ENCODE results near the gene EFCAB10. TPM values are rescaled to one million over a fixed set of nuclear protein-coding genes. Genes with fewer than 3 reads are reported as not detected.

The EFCAB10 gene
- total RNA-seq (2014; rRNA removed; shearing (Covaris generic); ENCODE audit: low replicate concordance): 1.4 and 2.3 TPM in 2 replicates

GRCh38 chr7:105581066-105581811 is at the start of gene EFCAB10:
TSS of gene EFCAB10 (minus strand) at chr7:105581493. CDS start at chr7:105581463, 30 bp downstream.
- in situ Hi-C loops (cut with HindIII; ENCODE audit: low pct_unique_long_range_greater_than_20kb, low sequenced_read_pairs): no loop called here
- DNase-seq (ENCODE audit: low read depth): peak; percentile 94

- DNase-seq (ENCODE audit: low read depth): no peak
- in situ Hi-C loops (cut with HindIII; ENCODE audit: low pct_unique_long_range_greater_than_20kb, low sequenced_read_pairs): no loop called here
These were observed 44.7 kb upstream of the EFCAB10 start for GRCh38 chr7:105625986-105626385.

GRCh38 chr7:105623906-105624305 is 42.6 kb upstream of the EFCAB10 start:
- no peak for DNase-seq (ENCODE audit: low read depth)
- in situ Hi-C loops (cut with HindIII; ENCODE audit: low pct_unique_long_range_greater_than_20kb, low sequenced_read_pairs): no loop called here

GRCh38 chr7:105623378-105623777 is 42.1 kb upstream of the EFCAB10 start:
- in situ Hi-C loops (cut with HindIII; ENCODE audit: low pct_unique_long_range_greater_than_20kb, low sequenced_read_pairs): no loop called here
- no peak for DNase-seq (ENCODE audit: low read depth)

GRCh38 chr7:105622106-105622731 is 40.9 kb upstream of the EFCAB10 start:
- in situ Hi-C loops (cut with HindIII; ENCODE audit: low pct_unique_long_range_greater_than_20kb, low sequenced_read_pairs): no loop called here
- DNase-seq (ENCODE audit: low read depth): no peak

- DNase-seq (ENCODE audit: low read depth): no peak
- in situ Hi-C loops (cut with HindIII; ENCODE audit: low pct_unique_long_range_greater_than_20kb, low sequenced_read_pairs): no loop called here
These were observed 40.3 kb upstream of the EFCAB10 start for GRCh38 chr7:105621617-105622016.

GRCh38 chr7:105621176-105621575 is 39.9 kb upstream of the EFCAB10 start:
- in situ Hi-C loops (cut with HindIII; ENCODE audit: low pct_unique_long_range_greater_than_20kb, low sequenced_read_pairs): no loop called here
- no peak for DNase-seq (ENCODE audit: low read depth)

- in situ Hi-C loops (cut with HindIII; ENCODE audit: low pct_unique_long_range_greater_than_20kb, low sequenced_read_pairs): no loop called here
- no peak for DNase-seq (ENCODE audit: low read depth)
These were observed 38.3 kb upstream of the EFCAB10 start for GRCh38 chr7:105619590-105619989.

GRCh38 chr7:105618016-105618296 is 36.7 kb upstream of the EFCAB10 start:
- no peak for DNase-seq (ENCODE audit: low read depth)
- in situ Hi-C loops (cut with HindIII; ENCODE audit: low pct_unique_long_range_greater_than_20kb, low sequenced_read_pairs): no loop called here

GRCh38 chr7:105617280-105618015 is 36.2 kb upstream of the EFCAB10 start:
- no peak for DNase-seq (ENCODE audit: low read depth)
- in situ Hi-C loops (cut with HindIII; ENCODE audit: low pct_unique_long_range_greater_than_20kb, low sequenced_read_pairs): no loop called here

- in situ Hi-C loops (cut with HindIII; ENCODE audit: low pct_unique_long_range_greater_than_20kb, low sequenced_read_pairs): no loop called here
These were observed 33.1 kb upstream of the EFCAB10 start for GRCh38 chr7:105614341-105614840.

GRCh38 chr7:105613611-105614330 is 32.5 kb upstream of the EFCAB10 start:
- in situ Hi-C loops (cut with HindIII; ENCODE audit: low pct_unique_long_range_greater_than_20kb, low sequenced_read_pairs): no loop called here

More at GRCh38 chr7:105614341-105614840, 33.1 kb upstream of the EFCAB10 start:
- no peak for DNase-seq (ENCODE audit: low read depth)

GRCh38 chr7:105612806-105613205 is 31.5 kb upstream of the EFCAB10 start:
- in situ Hi-C loops (cut with HindIII; ENCODE audit: low pct_unique_long_range_greater_than_20kb, low sequenced_read_pairs): no loop called here
- no peak for DNase-seq (ENCODE audit: low read depth)

More at GRCh38 chr7:105613611-105614330, 32.5 kb upstream of the EFCAB10 start:
- no peak for DNase-seq (ENCODE audit: low read depth)

- no peak for DNase-seq (ENCODE audit: low read depth)
- in situ Hi-C loops (cut with HindIII; ENCODE audit: low pct_unique_long_range_greater_than_20kb, low sequenced_read_pairs): no loop called here
These were observed 30.8 kb upstream of the EFCAB10 start for GRCh38 chr7:105611856-105612775.

GRCh38 chr7:105610165-105610930 is 29.1 kb upstream of the EFCAB10 start:
- in situ Hi-C loops (cut with HindIII; ENCODE audit: low pct_unique_long_range_greater_than_20kb, low sequenced_read_pairs): no loop called here
- DNase-seq (ENCODE audit: low read depth): no peak

- no peak for DNase-seq (ENCODE audit: low read depth)
- in situ Hi-C loops (cut with HindIII; ENCODE audit: low pct_unique_long_range_greater_than_20kb, low sequenced_read_pairs): no loop called here
These were observed 21.3 kb upstream of the EFCAB10 start for GRCh38 chr7:105602325-105603305.
